Measurements from ENCODE around the gene CXCR3.
"Not testable (repeated sequence)": the region's sequence is repeated elsewhere in the genome, so short reads cannot be mapped to it uniquely, and the experiment has no call there.

The CXCR3 gene

GRCh38 chrX:71573590-71573989 lies 44.7 kb downstream of the CXCR3 start:
- no peak for ATAC-seq
- TF ChIP-seq ZC3H10 (CRISPR knock-in tag; IDR thresholded peaks at IDR 0.05) (no peak), ZNF565 (CRISPR knock-in tag; conservative IDR thresholded peaks at IDR 0.05; ENCODE audit: low read depth) (no peak), OSR1 (CRISPR knock-in tag; IDR thresholded peaks at IDR 0.05) (no peak), ISL1 (CRISPR knock-in tag; IDR thresholded peaks at IDR 0.05) (no peak), RARB (CRISPR knock-in tag; IDR thresholded peaks at IDR 0.05) (no peak), CSRNP3 (CRISPR knock-in tag; IDR thresholded peaks at IDR 0.05) (no peak), TCF4 (CRISPR knock-in tag; IDR thresholded peaks at IDR 0.05; ENCODE audit: borderline replicate concordance) (no peak), PPARA (CRISPR knock-in tag; IDR thresholded peaks at IDR 0.05; ENCODE audit: borderline replicate concordance) (no peak), ARNTL (CRISPR knock-in tag; IDR thresholded peaks at IDR 0.05; ENCODE audit: borderline replicate concordance, low read depth) (no peak), GLIS3 (CRISPR knock-in tag; IDR thresholded peaks at IDR 0.05) (no peak), CSDC2 (CRISPR knock-in tag; IDR thresholded peaks at IDR 0.05) (no peak)

DNA sequence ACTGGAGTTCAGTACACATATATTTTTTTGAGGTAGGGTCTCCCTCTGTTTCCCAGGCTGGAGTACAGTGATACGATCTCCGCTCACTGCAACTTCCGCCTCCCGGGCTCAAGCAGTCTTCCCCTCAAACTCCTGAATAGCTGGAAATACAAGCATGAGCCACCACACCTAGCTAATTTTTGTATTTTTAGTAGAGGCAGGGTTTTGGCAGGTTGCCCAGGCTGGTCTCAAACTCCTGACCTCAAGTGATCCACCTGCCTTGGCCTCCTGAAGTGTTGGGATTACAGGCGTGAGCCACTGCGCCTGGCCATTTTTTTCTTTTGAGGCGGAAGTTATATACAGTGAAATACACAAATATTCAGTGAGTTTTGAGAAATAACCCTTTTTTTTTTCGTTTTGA lies 46.9 kb downstream of the CXCR3 start:
- not testable (repeated sequence) for ATAC-seq

All from SK-N-SH treated with all-trans-retinoic acid at 6 μM for 48 hours (cell line).